SK-N-SH treated with all-trans-retinoic acid at 6 μM for 48 hours (cell line): ENCODE results near the gene WNT9B.

Experiments
- ARNTL ChIP-seq: fragments of 450-650 bp; formaldehyde crosslinking; IDR thresholded peaks from 2 replicates; pipeline ENCODE4 v1.5.0; 2020; ENCODE audit warnings: low read depth, mild to moderate bottlenecking, moderate library complexity, borderline replicate concordance
- BACH2 ChIP-seq: fragments of 250-450 bp; sonication (Bioruptor Pico); IDR thresholded peaks from 2 replicates; pipeline ENCODE4 v1.9.0; 2021; ENCODE audit warnings: mild to moderate bottlenecking, borderline replicate concordance
- CSDC2 ChIP-seq: fragments of 250-450 bp; sonication (Bioruptor Pico); IDR thresholded peaks from 2 replicates; pipeline ENCODE4 v1.5.0; 2020; ENCODE audit warnings: mild to moderate bottlenecking, moderate library complexity
- OSR1 ChIP-seq: fragments of 250-450 bp; sonication (Bioruptor Pico); IDR thresholded peaks from 2 replicates; pipeline ENCODE4 v1.8.0; 2022; ENCODE audit warnings: moderate library complexity, mild to moderate bottlenecking, inconsistent platforms
- RARB ChIP-seq: fragments of 250-450 bp; sonication (Bioruptor Pico); IDR thresholded peaks from 2 replicates; pipeline ENCODE4 v1.8.0; 2021; ENCODE audit warnings: mild to moderate bottlenecking, moderate library complexity
- TOX ChIP-seq: fragments of 250-450 bp; sonication (Bioruptor Pico); IDR thresholded peaks from 2 replicates; pipeline ENCODE4 v1.8.0; 2021; ENCODE audit warnings: mild to moderate bottlenecking, moderate library complexity, borderline replicate concordance
- ZC3H10 ChIP-seq: fragments of 250-450 bp; sonication (Bioruptor Pico); IDR thresholded peaks from 2 replicates; pipeline ENCODE4 v1.5.1; 2021; ENCODE audit warnings: mild to moderate bottlenecking, moderate library complexity
- ZFP3 ChIP-seq: fragments of 250-450 bp; sonication (Bioruptor Pico); IDR thresholded peaks from 2 replicates; pipeline ENCODE4 v1.5.0; 2020; ENCODE audit warnings: mild to moderate bottlenecking, moderate library complexity
- ZFP30 ChIP-seq: fragments of 450-650 bp; formaldehyde crosslinking; IDR thresholded peaks from 2 replicates; pipeline ENCODE4 v1.5.0; 2022; ENCODE audit warnings: mild to moderate bottlenecking, moderate library complexity
- ZNF565 ChIP-seq: fragments of 450-650 bp; formaldehyde crosslinking; conservative IDR thresholded peaks from 2 replicates; pipeline ENCODE4 v1.5.0; 2020; ENCODE audit warnings: low read depth, mild to moderate bottlenecking, moderate library complexity
- TF ChIP-seq, protein P1 (sequence below): fragments of 250-450 bp; sonication (Bioruptor Pico); IDR thresholded peaks from 2 replicates; pipeline ENCODE4 v1.5.1; 2021; ENCODE audit warnings: mild to moderate bottlenecking, moderate library complexity
- TF ChIP-seq, protein P2 (sequence below): fragments of 250-450 bp; sonication (Bioruptor Pico); IDR thresholded peaks from 2 replicates; pipeline ENCODE4 v1.8.0; 2020; ENCODE audit warnings: mild to moderate bottlenecking, moderate library complexity, borderline replicate concordance
- TF ChIP-seq, protein P3 (sequence below): fragments of 250-450 bp; sonication (Bioruptor Pico); IDR thresholded peaks from 2 replicates; pipeline ENCODE4 v1.5.1; 2020; ENCODE audit warnings: low read depth, mild to moderate bottlenecking, moderate library complexity

DNA sequence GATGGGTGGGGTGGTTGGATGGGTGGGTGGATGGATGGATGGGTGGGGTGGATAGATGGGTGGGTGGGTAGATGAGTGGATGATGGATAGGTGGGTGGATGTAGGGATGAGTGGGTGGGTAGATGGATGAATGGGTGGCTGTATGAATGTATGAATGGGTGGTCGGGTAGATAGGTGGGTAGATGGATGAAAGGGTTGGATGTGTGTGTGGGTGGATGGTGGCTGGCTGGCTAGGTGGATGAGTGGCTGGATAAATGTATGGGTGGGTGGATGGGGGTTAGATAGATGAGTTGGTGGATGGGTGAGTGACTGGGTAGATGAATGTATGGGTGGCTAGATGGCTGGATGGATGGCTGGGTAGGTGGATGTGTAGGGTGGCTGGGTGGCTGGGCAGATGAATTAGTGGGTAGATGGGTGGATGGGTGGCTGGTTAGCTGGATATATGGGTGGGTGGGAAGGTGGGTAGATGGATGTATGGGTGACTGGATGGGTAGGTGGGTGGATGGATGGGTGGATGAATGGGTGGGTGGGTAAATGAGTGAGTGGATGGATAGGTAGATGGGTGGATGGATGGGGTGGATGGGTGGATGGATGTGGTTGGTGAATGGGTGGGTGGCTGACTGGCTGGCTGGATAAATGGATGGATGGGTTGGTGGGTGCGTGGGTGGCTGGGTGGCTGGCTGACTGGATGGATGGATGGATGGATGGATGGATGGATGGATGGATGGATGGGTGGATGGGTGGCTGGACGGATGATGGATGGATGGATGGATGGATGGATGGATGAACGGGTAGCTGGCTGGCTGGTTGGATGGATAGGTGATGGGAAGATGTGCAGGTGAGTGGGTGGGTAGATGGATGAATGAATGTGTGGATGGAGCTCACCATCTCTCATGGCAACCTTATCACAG, 52.6 kb downstream of the WNT9B start:
- TF ChIP-seq ZFP30 (CRISPR knock-in tag) (no peak), OSR1 (CRISPR knock-in tag) (no peak), ZFP3 (CRISPR knock-in tag) (no peak), ARNTL (CRISPR knock-in tag) (no peak), BACH2 (CRISPR knock-in tag) (no peak), ZNF565 (CRISPR knock-in tag) (no peak), RARB (no peak), ZC3H10 (CRISPR knock-in tag) (no peak), CSDC2 (CRISPR knock-in tag) (no peak), TOX (CRISPR knock-in tag) (no peak)
- TF ChIP-seq, protein P1, sequence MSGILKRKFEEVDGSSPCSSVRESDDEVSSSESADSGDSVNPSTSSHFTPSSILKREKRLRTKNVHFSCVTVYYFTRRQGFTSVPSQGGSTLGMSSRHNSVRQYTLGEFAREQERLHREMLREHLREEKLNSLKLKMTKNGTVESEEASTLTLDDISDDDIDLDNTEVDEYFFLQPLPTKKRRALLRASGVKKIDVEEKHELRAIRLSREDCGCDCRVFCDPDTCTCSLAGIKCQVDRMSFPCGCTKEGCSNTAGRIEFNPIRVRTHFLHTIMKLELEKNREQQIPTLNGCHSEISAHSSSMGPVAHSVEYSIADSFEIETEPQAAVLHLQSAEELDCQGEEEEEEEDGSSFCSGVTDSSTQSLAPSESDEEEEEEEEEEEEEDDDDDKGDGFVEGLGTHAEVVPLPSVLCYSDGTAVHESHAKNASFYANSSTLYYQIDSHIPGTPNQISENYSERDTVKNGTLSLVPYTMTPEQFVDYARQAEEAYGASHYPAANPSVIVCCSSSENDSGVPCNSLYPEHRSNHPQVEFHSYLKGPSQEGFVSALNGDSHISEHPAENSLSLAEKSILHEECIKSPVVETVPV (CRISPR knock-in tag) = no peak
- TF ChIP-seq, protein P2, sequence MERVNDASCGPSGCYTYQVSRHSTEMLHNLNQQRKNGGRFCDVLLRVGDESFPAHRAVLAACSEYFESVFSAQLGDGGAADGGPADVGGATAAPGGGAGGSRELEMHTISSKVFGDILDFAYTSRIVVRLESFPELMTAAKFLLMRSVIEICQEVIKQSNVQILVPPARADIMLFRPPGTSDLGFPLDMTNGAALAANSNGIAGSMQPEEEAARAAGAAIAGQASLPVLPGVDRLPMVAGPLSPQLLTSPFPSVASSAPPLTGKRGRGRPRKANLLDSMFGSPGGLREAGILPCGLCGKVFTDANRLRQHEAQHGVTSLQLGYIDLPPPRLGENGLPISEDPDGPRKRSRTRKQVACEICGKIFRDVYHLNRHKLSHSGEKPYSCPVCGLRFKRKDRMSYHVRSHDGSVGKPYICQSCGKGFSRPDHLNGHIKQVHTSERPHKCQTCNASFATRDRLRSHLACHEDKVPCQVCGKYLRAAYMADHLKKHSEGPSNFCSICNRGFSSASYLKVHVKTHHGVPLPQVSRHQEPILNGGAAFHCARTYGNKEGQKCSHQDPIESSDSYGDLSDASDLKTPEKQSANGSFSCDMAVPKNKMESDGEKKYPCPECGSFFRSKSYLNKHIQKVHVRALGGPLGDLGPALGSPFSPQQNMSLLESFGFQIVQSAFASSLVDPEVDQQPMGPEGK (CRISPR knock-in tag) = no peak
- TF ChIP-seq, protein P3, sequence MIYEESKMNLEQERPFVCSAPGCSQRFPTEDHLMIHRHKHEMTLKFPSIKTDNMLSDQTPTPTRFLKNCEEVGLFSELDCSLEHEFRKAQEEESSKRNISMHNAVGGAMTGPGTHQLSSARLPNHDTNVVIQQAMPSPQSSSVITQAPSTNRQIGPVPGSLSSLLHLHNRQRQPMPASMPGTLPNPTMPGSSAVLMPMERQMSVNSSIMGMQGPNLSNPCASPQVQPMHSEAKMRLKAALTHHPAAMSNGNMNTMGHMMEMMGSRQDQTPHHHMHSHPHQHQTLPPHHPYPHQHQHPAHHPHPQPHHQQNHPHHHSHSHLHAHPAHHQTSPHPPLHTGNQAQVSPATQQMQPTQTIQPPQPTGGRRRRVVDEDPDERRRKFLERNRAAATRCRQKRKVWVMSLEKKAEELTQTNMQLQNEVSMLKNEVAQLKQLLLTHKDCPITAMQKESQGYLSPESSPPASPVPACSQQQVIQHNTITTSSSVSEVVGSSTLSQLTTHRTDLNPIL (CRISPR knock-in tag) = no peak
